A549 treated with dexamethasone at 1 μM for 4 hours (cell line): ENCODE measurements around the gene PTPRQ. TPM values are rescaled to one million over a fixed set of nuclear protein-coding genes. Genes with fewer than 3 reads are reported as not detected.

ENCODE experiments used
- total RNA-seq: library from RNA; stranded (reverse); fragments of 200-300 nt; extraction: Qiagen RNA extraction; gene quantifications from 5 replicates; pipeline ENCODE4 v1.2.3, GENCODE V29; 2022

Gene PTPRQ, protein sequence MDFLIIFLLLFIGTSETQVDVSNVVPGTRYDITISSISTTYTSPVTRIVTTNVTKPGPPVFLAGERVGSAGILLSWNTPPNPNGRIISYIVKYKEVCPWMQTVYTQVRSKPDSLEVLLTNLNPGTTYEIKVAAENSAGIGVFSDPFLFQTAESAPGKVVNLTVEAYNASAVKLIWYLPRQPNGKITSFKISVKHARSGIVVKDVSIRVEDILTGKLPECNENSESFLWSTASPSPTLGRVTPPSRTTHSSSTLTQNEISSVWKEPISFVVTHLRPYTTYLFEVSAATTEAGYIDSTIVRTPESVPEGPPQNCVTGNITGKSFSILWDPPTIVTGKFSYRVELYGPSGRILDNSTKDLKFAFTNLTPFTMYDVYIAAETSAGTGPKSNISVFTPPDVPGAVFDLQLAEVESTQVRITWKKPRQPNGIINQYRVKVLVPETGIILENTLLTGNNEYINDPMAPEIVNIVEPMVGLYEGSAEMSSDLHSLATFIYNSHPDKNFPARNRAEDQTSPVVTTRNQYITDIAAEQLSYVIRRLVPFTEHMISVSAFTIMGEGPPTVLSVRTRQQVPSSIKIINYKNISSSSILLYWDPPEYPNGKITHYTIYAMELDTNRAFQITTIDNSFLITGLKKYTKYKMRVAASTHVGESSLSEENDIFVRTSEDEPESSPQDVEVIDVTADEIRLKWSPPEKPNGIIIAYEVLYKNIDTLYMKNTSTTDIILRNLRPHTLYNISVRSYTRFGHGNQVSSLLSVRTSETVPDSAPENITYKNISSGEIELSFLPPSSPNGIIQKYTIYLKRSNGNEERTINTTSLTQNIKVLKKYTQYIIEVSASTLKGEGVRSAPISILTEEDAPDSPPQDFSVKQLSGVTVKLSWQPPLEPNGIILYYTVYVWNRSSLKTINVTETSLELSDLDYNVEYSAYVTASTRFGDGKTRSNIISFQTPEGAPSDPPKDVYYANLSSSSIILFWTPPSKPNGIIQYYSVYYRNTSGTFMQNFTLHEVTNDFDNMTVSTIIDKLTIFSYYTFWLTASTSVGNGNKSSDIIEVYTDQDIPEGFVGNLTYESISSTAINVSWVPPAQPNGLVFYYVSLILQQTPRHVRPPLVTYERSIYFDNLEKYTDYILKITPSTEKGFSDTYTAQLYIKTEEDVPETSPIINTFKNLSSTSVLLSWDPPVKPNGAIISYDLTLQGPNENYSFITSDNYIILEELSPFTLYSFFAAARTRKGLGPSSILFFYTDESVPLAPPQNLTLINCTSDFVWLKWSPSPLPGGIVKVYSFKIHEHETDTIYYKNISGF (N-terminal part only)
- 0.01 to 0.06 TPM (median 0.02 TPM) in 5 replicates for total RNA-seq

DNA sequence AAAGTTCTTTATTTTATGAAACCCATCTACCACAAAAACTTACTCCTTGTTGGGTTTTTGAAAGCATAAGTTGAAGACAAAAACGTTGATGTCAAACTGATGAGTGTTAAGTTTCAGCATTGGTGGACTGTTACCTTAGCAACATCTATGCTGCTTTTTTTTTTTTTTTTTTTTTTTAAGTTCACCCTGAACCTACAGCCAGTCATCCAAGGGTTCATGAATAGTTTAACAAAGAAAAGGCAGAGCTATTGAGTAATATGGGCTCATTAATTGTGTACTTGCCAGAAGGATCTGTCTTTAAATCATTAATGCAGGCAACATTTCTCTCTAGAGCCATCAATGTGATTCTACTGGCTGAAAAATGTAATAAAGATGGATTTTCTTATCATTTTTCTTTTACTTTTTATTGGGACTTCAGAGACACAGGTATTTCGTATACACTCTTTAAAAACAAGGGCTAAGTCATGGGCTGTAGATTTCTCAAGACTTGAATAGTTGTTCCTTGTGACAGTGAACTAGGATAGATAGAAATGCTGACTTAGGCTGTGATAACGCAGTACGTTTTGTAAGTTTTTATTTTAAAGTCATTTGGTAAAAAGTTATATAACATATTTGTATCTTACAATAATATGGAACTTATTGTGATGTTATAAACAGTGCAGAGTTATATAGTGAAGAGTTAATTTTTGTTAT lies at the start of gene PTPRQ:
PTPRQ (plus strand) TSS at position 262 of the 693 bp plus-strand sequence; CDS start at position 373, 111 bp downstream.

GRCh38 chr12:80707126-80707829 lies 263.2 kb downstream of the PTPRQ start, which contains the start of gene MYF6:
MYF6 (plus strand) TSS chr12:80707634; CDS start chr12:80707720, 86 bp downstream.

DNA sequence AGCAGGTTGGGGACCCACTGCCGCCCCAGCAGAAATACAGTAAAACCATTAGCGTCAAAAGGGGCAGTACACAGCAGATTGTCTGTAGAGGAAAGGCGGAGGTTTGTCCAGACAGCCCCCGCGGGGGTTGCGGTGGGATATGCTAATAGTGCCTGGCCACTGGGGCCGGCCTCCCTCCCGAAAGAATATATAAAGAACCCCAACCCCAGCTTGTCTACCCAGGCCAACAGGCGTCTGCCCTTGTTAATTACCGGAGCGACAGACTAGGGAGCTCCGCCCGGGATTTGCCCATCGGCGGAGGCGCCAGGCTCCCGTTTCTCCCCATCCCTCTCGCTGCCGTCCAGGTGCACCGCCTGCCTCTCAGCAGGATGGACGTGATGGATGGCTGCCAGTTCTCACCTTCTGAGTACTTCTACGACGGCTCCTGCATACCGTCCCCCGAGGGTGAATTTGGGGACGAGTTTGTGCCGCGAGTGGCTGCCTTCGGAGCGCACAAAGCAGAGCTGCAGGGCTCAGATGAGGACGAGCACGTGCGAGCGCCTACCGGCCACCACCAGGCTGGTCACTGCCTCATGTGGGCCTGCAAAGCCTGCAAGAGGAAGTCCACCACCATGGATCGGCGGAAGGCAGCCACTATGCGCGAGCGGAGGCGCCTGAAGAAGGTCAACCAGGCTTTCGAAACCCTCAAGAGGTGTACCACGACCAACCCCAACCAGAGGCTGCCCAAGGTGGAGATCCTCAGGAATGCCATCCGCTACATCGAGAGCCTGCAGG lies 272.8 kb downstream of the PTPRQ start, which contains the start of gene MYF5:
MYF5 (plus strand) TSS at position 217 of the 774 bp plus-strand sequence; CDS start at position 369, 152 bp downstream.

